Esophagus muscularis mucosa (tissue), 4 donors: ENCODE results near the gene CLIP4. TPM values are rescaled to one million over a fixed set of nuclear protein-coding genes. Genes with fewer than 3 reads are reported as not detected.

Source experiments
- DNase-seq: peaks from one replicate; pipeline ENCODE4 v3.0.0-alpha.2; 2017; ENCODE audit errors: extremely low spot score
- H3K27ac ChIP-seq, 4 donors: fragments of 200-600 bp; sonication (generic); replicated peaks in 1 of 4; 1 replicate in 3 of 4; 2 replicates in 1 of 4; pipeline ENCODE4 v1.5.1; 2016 to 2019; ENCODE audit warnings: mild to moderate bottlenecking in 1 of 4
- H3K27me3 ChIP-seq, 4 donors: fragments of 200-600 bp; sonication (generic); one replicate each; pipeline versions ENCODE4 v1.5.1 to v1.6.0; 2016 to 2019
- H3K36me3 ChIP-seq, 4 donors: fragments of 200-600 bp; sonication (generic); one replicate each; pipeline ENCODE4 v1.5.1; 2016 to 2019
- H3K4me1 ChIP-seq, 4 donors: fragments of 200-600 bp; sonication (generic); one replicate each; pipeline ENCODE4 v1.5.1; 2016 to 2019
- H3K4me3 ChIP-seq, 4 donors: fragments of 200-600 bp; sonication (generic); 1 replicate in 2 of 4; 2 replicates in 2 of 4; pipeline ENCODE4 v1.5.1; 2016 to 2019; ENCODE audit warnings: mild to moderate bottlenecking in 4 of 4, moderate library complexity in 1 of 4
- H3K9me3 ChIP-seq, 4 donors: fragments of 200-600 bp; sonication (generic); 1 replicate in 3 of 4; 2 replicates in 1 of 4; pipeline ENCODE4 v1.5.1; 2016 to 2019
- EP300 ChIP-seq: sonication (generic); formaldehyde crosslinking; IDR thresholded peaks from one replicate; pipeline ENCODE4 v1.6.1; 2017; ENCODE audit warnings: antibody characterized with exemption
- POLR2A ChIP-seq: fragments of 450-650 bp; IDR thresholded peaks from one replicate; pipeline ENCODE4 v1.6.1; 2017; ENCODE audit warnings: antibody characterized with exemption, moderate library complexity, mild to moderate bottlenecking, low read depth
- POLR2AphosphoS5 ChIP-seq, 2 donors: sonication (generic); formaldehyde crosslinking; IDR thresholded peaks; one replicate each; pipeline ENCODE4 v1.6.1; 2017; ENCODE audit warnings: antibody characterized with exemption in 2 of 2
- WGBS: methylation state at CpG from one replicate; pipeline ENCODE4 v1.1.5; 2018; 5-methylcytosine and 5-hydroxymethylcytosine counted together
- intact Hi-C: fragments of 100-400 bp; cut with DNase I; formaldehyde crosslinking; loops from one replicate; pipeline ENCODE4 v1.15.1; 2023
- total RNA-seq, 4 donors: library from RNA; depleted of rRNA; stranded (reverse); fragments of >200 nt; gene quantifications; one replicate each; pipeline versions ENCODE4 v1.1.0 to v1.2.1, GENCODE V29; 2016
- TF ChIP-seq, protein P1 (sequence below), 3 experiments: fragments of 200-600 bp in 2 of 3; fragments of 450-650 bp in 1 of 3; sonication (generic) in 2 of 3; IDR thresholded peaks; one replicate each; pipeline ENCODE4 v1.5.1; 2017 to 2019; ENCODE audit warnings: antibody characterized with exemption in 3 of 3, mild to moderate bottlenecking in 2 of 3, moderate library complexity in 1 of 3

The CLIP4 gene, protein sequence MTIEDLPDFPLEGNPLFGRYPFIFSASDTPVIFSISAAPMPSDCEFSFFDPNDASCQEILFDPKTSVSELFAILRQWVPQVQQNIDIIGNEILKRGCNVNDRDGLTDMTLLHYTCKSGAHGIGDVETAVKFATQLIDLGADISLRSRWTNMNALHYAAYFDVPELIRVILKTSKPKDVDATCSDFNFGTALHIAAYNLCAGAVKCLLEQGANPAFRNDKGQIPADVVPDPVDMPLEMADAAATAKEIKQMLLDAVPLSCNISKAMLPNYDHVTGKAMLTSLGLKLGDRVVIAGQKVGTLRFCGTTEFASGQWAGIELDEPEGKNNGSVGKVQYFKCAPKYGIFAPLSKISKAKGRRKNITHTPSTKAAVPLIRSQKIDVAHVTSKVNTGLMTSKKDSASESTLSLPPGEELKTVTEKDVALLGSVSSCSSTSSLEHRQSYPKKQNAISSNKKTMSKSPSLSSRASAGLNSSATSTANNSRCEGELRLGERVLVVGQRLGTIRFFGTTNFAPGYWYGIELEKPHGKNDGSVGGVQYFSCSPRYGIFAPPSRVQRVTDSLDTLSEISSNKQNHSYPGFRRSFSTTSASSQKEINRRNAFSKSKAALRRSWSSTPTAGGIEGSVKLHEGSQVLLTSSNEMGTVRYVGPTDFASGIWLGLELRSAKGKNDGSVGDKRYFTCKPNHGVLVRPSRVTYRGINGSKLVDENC
- total RNA-seq, result 10 to 100 TPM; 58.5 to 83.1 (median 66.8) TPM

DNA sequence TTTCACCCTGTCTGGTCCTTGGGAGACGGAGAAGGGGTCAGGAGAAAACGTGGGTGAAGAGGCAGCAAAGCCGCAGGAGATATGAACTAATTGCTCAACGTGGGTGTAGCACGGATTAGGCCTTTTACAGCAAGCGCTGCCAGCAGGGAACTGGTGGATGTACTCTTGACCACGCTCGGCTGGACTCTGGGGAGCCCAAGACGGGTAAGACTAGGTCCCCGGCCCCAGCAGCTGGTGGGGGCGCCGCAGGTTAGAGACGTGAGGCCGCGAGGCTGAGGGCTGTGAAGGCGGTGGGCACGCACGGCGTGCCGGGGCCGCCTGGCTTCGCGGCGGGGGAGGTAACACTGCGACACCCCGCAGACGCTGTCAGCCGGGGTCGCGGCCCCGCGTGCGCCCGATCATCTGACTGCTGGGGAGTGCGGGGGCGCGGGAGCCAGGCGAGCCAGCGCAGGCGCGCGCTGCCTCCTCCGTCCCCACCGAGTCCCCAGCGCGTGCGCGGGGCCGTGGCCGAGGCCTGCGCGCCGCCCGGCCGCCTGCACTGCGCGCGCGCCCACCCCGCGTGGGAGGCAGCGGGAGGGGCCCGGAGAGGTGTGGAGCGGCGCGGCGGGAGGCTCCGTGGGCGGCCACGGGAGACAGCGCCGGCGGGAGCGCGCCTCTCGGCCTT is at the start of gene CLIP4:
CLIP4 (plus strand) TSS at position 470 of the 664 bp plus-strand sequence. CDS start 5,974 bp downstream, outside the sequence.
- Histone ChIP-seq H3K4me1 (peaks cover 21 to 47% (median 36%) of the 10 kb centered on the region in 4 donors), H3K27ac (peak within 1 kb of the TSS; percentile 84 to 94 (median 90)), H3K9me3 (no peaks in the 10 kb centered on the region), H3K27me3 (no peaks in the 10 kb centered on the region), H3K4me3 (peak within 1 kb of the TSS; percentile 70 to 87 (median 84)), H3K36me3 (no peaks in the 10 kb centered on the region)
- DNase-seq, result no peak
- TF ChIP-seq EP300, result no peak
- no peak for TF ChIP-seq POLR2A
- peak; percentile 33 to 38 for TF ChIP-seq POLR2AphosphoS5 (IDR thresholded peaks at IDR 0.05)
- 6% methylated on average over 23 of the region's 76 CpGs for WGBS
- intact Hi-C loops, result no loop called here

DNA sequence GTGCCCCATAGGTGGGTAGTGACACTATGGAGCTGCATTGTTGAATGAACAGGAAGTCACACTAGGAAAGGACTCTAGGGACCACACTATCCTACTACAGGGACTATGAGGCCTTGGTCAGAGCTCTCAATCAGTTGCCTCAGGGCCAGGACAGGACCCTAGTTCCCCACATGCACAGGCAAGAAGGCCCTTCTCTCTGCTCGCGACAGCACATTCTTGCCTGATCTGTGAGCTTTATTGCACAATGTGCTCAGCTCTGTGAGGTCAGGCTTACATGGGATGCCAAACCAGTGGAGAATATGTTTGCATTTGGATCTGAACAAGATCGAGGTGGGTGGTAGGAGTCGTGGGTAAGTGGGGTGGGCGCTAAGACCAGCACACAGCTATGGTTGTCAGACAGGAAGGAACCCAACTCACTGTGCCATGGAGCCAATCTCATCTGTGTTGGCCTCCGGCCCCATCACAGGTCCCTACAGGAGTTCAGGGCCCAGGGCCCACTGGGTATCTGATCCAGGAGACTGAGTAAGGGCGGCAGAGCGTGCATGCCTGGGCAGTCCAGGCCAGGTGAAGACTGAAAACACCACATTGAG is 48.8 kb upstream of the CLIP4 start:
- WGBS, result 89% methylated on average over 7 of the region's 8 CpGs
- no peak for DNase-seq
- no peaks in the 10 kb centered on the region for H3K9me3 ChIP-seq
- TF ChIP-seq EP300, result no peak
- TF ChIP-seq POLR2A, result no peak
- TF ChIP-seq POLR2AphosphoS5 (IDR thresholded peaks at IDR 0.05), result no peak
- TF ChIP-seq, protein P1, sequence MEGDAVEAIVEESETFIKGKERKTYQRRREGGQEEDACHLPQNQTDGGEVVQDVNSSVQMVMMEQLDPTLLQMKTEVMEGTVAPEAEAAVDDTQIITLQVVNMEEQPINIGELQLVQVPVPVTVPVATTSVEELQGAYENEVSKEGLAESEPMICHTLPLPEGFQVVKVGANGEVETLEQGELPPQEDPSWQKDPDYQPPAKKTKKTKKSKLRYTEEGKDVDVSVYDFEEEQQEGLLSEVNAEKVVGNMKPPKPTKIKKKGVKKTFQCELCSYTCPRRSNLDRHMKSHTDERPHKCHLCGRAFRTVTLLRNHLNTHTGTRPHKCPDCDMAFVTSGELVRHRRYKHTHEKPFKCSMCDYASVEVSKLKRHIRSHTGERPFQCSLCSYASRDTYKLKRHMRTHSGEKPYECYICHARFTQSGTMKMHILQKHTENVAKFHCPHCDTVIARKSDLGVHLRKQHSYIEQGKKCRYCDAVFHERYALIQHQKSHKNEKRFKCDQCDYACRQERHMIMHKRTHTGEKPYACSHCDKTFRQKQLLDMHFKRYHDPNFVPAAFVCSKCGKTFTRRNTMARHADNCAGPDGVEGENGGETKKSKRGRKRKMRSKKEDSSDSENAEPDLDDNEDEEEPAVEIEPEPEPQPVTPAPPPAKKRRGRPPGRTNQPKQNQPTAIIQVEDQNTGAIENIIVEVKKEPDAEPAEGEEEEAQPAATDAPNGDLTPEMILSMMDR (IDR thresholded peaks at IDR 0.05), result no peak
- H3K4me3 ChIP-seq, result no peak overlapping the region
- no peaks in the 10 kb centered on the region for H3K36me3 ChIP-seq
- H3K27ac ChIP-seq, result peak overlapping the region in 2 of 4 donors; percentile 7 to 71
- peaks cover 22 to 46% (median 39%) of the 10 kb centered on the region in 4 donors for H3K4me1 ChIP-seq
- no peaks in the 10 kb centered on the region for H3K27me3 ChIP-seq
- intact Hi-C loops, result no loop called here

DNA sequence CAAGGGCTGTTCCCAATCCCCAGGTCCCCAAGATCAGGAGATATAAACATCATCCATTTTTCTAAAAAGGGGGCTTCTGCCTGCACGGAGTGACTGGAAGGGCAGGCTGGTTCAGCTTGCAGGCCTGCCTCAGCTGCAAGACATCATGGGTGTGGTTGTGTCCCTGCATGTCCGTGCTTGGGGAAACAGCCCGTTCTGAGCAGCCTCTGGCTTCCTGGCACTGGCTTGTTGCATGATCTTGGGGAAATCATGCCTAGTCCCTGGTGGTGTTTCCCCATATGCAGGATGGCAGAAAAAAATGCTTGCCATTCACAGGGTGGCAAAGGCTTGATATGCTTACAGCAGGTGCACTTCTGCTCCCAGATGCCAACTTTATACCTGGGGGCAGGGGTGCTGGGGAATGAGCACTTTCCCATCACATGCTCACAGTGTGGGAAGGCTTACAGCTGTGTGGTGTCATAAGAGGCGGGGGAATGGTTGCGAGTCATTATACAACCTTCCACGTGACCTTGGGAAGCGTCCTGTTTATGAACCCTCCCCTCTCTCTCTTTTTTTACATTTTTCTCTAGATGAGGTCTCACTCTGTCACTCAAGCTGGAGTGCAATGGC is 48.1 kb upstream of the CLIP4 start:
- no peaks in the 10 kb centered on the region for H3K9me3 ChIP-seq
- 77% methylated on average over 7 of the region's 7 CpGs for WGBS
- TF ChIP-seq POLR2A, result no peak
- no peak for TF ChIP-seq POLR2AphosphoS5 (IDR thresholded peaks at IDR 0.05)
- TF ChIP-seq, protein P1 (IDR thresholded peaks at IDR 0.05), result no peak
- TF ChIP-seq EP300, result no peak
- no peak overlapping the region for H3K27ac ChIP-seq
- H3K4me1 ChIP-seq, result peaks cover 22 to 46% (median 39%) of the 10 kb centered on the region in 4 donors
- H3K4me3 ChIP-seq, result no peak overlapping the region
- intact Hi-C loops, result no loop called here
- no peaks in the 10 kb centered on the region for H3K36me3 ChIP-seq
- H3K27me3 ChIP-seq, result no peaks in the 10 kb centered on the region
- DNase-seq, result no peak

DNA sequence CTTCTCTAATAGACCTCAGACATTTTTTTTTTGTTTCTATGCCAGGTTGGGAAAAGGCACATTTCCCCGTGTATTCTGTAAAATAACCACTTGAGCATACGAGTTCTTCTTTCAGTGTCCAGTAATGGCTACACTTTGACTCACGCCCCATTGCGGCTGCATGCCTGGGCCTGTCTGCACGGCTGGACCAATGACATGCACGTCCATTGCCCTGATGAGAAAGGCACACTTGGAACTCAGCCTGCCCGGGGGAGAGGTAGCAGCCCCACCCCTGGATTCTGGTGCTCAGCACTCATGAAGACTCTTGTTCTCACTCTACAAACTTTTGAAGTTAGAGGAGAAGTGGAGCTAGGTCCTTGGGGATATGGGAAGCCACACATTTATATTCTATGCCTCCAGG is 46.7 kb upstream of the CLIP4 start:
- no peak overlapping the region for H3K4me3 ChIP-seq
- no peaks in the 10 kb centered on the region for H3K9me3 ChIP-seq
- H3K4me1 ChIP-seq, result peaks cover 16 to 35% (median 30%) of the 10 kb centered on the region in 4 donors
- TF ChIP-seq, protein P1 (IDR thresholded peaks at IDR 0.05), result no peak
- TF ChIP-seq POLR2AphosphoS5 (IDR thresholded peaks at IDR 0.05) (no peak), POLR2A (no peak)
- no peak for DNase-seq
- no peaks in the 10 kb centered on the region for H3K36me3 ChIP-seq
- H3K27me3 ChIP-seq, result no peaks in the 10 kb centered on the region
- no peak overlapping the region for H3K27ac ChIP-seq
- intact Hi-C loops, result no loop called here
- 78% methylated on average over 2 of the region's 7 CpGs for WGBS
